SJSA1 (cell line): ENCODE results near the gene TAS2R13. TPM values are rescaled to one million over a fixed set of nuclear protein-coding genes. Genes with fewer than 3 reads are reported as not detected.

Source experiments
- total RNA-seq: library from RNA; depleted of rRNA; stranded (reverse); fragments of >200 nt; shearing (Covaris generic); gene quantifications from 2 replicates; pipeline ENCODE4 v1.2.3, GENCODE V29; 2014; rRNA removed

TAS2R13 gene
- total RNA-seq, 1 experiment from 2014 or later = 1.2 TPM

Other genes with a start within 250 kb of the TAS2R13 start
- 5.9 and 6.3 TPM in 2 replicates for gene STYK1, start 235.5 kb downstream of the TAS2R13 start, total RNA-seq
- 95.2 and 104 TPM in 2 replicates for gene YBX3, start 186.2 kb downstream of the TAS2R13 start, total RNA-seq
- gene TAS2R7, start 106.9 kb downstream of the TAS2R13 start, total RNA-seq = not detected in 2 replicates
- gene TAS2R8, start 102.3 kb downstream of the TAS2R13 start, total RNA-seq = not detected in 2 replicates
- not detected in 2 replicates for gene TAS2R9, start 99.4 kb downstream of the TAS2R13 start, total RNA-seq
- gene TAS2R10, start 83.2 kb downstream of the TAS2R13 start, total RNA-seq = 0.53 TPM in 1 of 2 replicates, not detected in the other
- 1.6 TPM in 1 of 2 replicates, not detected in the other for gene PRR4, start 60.1 kb downstream of the TAS2R13 start, total RNA-seq
- 6.9 and 9.4 TPM in 2 replicates for gene PRH1, start 25.3 kb downstream of the TAS2R13 start, total RNA-seq
- gene PRH2, start 19.7 kb upstream of the TAS2R13 start, total RNA-seq = not detected in 2 replicates
- 1.3 and 2.9 TPM in 2 replicates for gene TAS2R14, start 29.7 kb upstream of the TAS2R13 start, total RNA-seq
- gene TAS2R50, start 77.3 kb upstream of the TAS2R13 start, total RNA-seq = 0.84 TPM in 1 of 2 replicates, not detected in the other
- gene TAS2R20, start 88.7 kb upstream of the TAS2R13 start, total RNA-seq = 1.1 TPM in 1 of 2 replicates, not detected in the other
- gene TAS2R19, start 113.1 kb upstream of the TAS2R13 start, total RNA-seq = 0.34 and 1.9 TPM in 2 replicates
- gene TAS2R31, start 121.8 kb upstream of the TAS2R13 start, total RNA-seq = 1.5 TPM in 1 of 2 replicates, not detected in the other
- gene TAS2R46, start 152.7 kb upstream of the TAS2R13 start, total RNA-seq = 0.89 and 6.9 TPM in 2 replicates
- gene TAS2R43, start 182.8 kb upstream of the TAS2R13 start, total RNA-seq = 0.29 TPM in 1 of 2 replicates, not detected in the other
- gene TAS2R30, start 225.1 kb upstream of the TAS2R13 start, total RNA-seq = 1.6 and 1.8 TPM in 2 replicates